Gastrocnemius medialis (tissue), 4 donors: ENCODE measurements around the gene TK2.

ENCODE experiments used
- POLR2A ChIP-seq, 2 donors: fragments of 450-650 bp; IDR thresholded peaks; one replicate each; pipeline ENCODE4 v1.6.1; 2017; ENCODE audit warnings: antibody characterized with exemption in 2 of 2, mild to moderate bottlenecking in 2 of 2, moderate library complexity in 2 of 2
- TF ChIP-seq, protein P1 (sequence below), 5 experiments: fragments of 450-650 bp in 3 of 5; fragments of 200-600 bp in 2 of 5; sonication (generic) in 2 of 5; IDR thresholded peaks in 4 of 5; conservative IDR thresholded peaks in 1 of 5; 1 replicate in 4 of 5; 2 replicates in 1 of 5; pipeline ENCODE4 v1.5.1; 2016 to 2019; ENCODE audit warnings: antibody characterized with exemption in 5 of 5, mild to moderate bottlenecking in 3 of 5, moderate library complexity in 3 of 5

DNA sequence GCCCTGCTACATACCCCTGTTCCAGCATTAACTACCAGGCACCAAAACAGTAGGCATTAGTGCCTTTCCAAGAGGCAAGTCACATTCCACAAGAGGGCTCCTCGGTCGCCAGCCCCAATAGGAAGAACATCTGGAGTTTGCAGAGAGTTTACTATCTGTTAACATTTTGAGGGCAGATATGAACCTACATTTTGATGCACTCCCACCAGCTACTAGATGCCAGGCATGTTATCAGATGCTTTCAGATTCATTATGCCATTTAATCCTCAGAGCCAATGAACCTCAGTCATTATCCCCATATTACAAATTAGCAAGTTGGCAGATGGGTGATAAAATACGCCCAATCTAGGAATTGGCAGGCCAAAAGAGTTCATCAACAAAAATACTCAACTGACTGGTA, 25.1 kb upstream of the TK2 start:
- TF ChIP-seq, protein P1, sequence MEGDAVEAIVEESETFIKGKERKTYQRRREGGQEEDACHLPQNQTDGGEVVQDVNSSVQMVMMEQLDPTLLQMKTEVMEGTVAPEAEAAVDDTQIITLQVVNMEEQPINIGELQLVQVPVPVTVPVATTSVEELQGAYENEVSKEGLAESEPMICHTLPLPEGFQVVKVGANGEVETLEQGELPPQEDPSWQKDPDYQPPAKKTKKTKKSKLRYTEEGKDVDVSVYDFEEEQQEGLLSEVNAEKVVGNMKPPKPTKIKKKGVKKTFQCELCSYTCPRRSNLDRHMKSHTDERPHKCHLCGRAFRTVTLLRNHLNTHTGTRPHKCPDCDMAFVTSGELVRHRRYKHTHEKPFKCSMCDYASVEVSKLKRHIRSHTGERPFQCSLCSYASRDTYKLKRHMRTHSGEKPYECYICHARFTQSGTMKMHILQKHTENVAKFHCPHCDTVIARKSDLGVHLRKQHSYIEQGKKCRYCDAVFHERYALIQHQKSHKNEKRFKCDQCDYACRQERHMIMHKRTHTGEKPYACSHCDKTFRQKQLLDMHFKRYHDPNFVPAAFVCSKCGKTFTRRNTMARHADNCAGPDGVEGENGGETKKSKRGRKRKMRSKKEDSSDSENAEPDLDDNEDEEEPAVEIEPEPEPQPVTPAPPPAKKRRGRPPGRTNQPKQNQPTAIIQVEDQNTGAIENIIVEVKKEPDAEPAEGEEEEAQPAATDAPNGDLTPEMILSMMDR (IDR thresholded peaks at IDR 0.05 in 4 of 5, conservative IDR thresholded peaks at IDR 0.05 in 1 of 5): no peak
- no peak for TF ChIP-seq POLR2A (IDR thresholded peaks at IDR 0.05)
